ENCODE data around the gene ZNF414.

- no peak for TF ChIP-seq CTCF (IDR thresholded peaks at IDR 0.05)
- no peak for TF ChIP-seq RARB (CRISPR knock-in tag; IDR thresholded peaks at IDR 0.05)
- TF ChIP-seq CBX8 (IDR thresholded peaks at IDR 0.05): no peak
These were observed 32.4 kb downstream of the ZNF414 start for GRCh38 chr19:8481616-8482015.

Measured in A549 (cell line).